SK-N-SH (cell line): ENCODE results near the gene ARF1. TPM values are rescaled to one million over a fixed set of nuclear protein-coding genes. Genes with fewer than 3 reads are reported as not detected.

ENCODE experiments used
- CTCF ChIA-PET: fragments of 300-600, 350-600 bp; formaldehyde crosslinking; extraction: SDS; loops from one replicate; lab custom pipeline; 2021; lab: Yijun Ruan, JAX
- POLR2A ChIA-PET: fragments of 350-600 bp; sonication (Branson Sonifier 250); formaldehyde crosslinking; extraction: SDS; loops from one replicate; lab custom pipeline; 2020; ENCODE audit warnings: antibody characterized with exemption, inconsistent platforms; lab: Yijun Ruan, JAX
- DNase-seq: peaks from one replicate; pipeline ENCODE4 v3.0.0; 2012
- H2AFZ ChIP-seq: fragments of 200-600 bp; sonication (generic); 2 replicates; pipeline ENCODE4 v1.8.1; 2016; ENCODE audit warnings: antibody characterized with exemption, mild to moderate bottlenecking, low read depth
- H3F3A ChIP-seq: fragments of 200-600 bp; sonication (generic); replicated peaks from 2 replicates; pipeline ENCODE3; 2016; ENCODE audit warnings: antibody characterized with exemption, mild to moderate bottlenecking; ENCODE audit not compliant: insufficient read depth
- H3K27ac ChIP-seq, 2 experiments: fragments of 200-500 bp in 1 of 2; fragments of 200-600 bp in 1 of 2; sonication (Bioruptor generic) in 1 of 2; sonication (generic), shearing (Covaris generic) in 1 of 2; 2 replicates each; pipeline versions ENCODE4 v1.5.1 to v1.6.1; 2014 to 2016; ENCODE audit warnings: low read depth in 2 of 2, inconsistent platforms in 1 of 2, low read length in 1 of 2, mild to moderate bottlenecking in 1 of 2, mixed read lengths in 1 of 2
- H3K27me3 ChIP-seq: fragments of 200-600 bp; sonication (generic), shearing (Covaris generic); 2 replicates; pipeline ENCODE4 v1.6.1; 2016; ENCODE audit warnings: mixed run types; ENCODE audit not compliant: insufficient read depth
- H3K36me3 ChIP-seq, 2 experiments: fragments of 200-500 bp in 1 of 2; fragments of 200-600 bp in 1 of 2; sonication (Bioruptor generic) in 1 of 2; sonication (generic) in 1 of 2; replicated peaks in 1 of 2; 2 replicates each; pipeline versions ENCODE3 to v1.5.1; 2014 to 2016; ENCODE audit warnings: low read length in 1 of 2, mild to moderate bottlenecking in 1 of 2; ENCODE audit not compliant: insufficient read depth in 2 of 2, control insufficient read depth in 1 of 2
- H3K4me1 ChIP-seq, 2 experiments: fragments of 200-500 bp in 1 of 2; fragments of 200-600 bp in 1 of 2; sonication (Bioruptor generic) in 1 of 2; sonication (generic), shearing (Covaris generic) in 1 of 2; 2 replicates each; pipeline versions ENCODE4 v1.5.1 to v1.6.1; 2014 to 2016; ENCODE audit warnings: low read depth in 1 of 2, low read length in 1 of 2, mixed run types in 1 of 2; ENCODE audit not compliant: insufficient read depth in 2 of 2, control insufficient read depth in 1 of 2
- H3K4me2 ChIP-seq: fragments of 200-600 bp; sonication (generic), shearing (Covaris generic); 2 replicates; pipeline ENCODE4 v1.6.1; 2017; ENCODE audit warnings: mixed run types
- H3K4me3 ChIP-seq, 2 experiments: fragments of 200-500 bp in 1 of 2; fragments of 200-600 bp in 1 of 2; sonication (Bioruptor generic) in 1 of 2; sonication (generic), shearing (Covaris generic) in 1 of 2; 2 replicates each; pipeline versions ENCODE4 v1.5.1 to v1.8.1; 2014 to 2016; ENCODE audit warnings: low read depth in 2 of 2, inconsistent platforms in 1 of 2, low read length in 1 of 2, mild to moderate bottlenecking in 1 of 2, mixed read lengths in 1 of 2, moderate library complexity in 1 of 2
- H3K79me2 ChIP-seq: fragments of 200-600 bp; sonication (generic); 2 replicates; pipeline ENCODE4 v1.8.1; 2017; ENCODE audit warnings: mild to moderate bottlenecking; ENCODE audit not compliant: insufficient read depth
- H3K9ac ChIP-seq: fragments of 200-600 bp; sonication (generic); 2 replicates; pipeline ENCODE4 v1.6.1; 2017; ENCODE audit warnings: mixed run types
- H3K9me2 ChIP-seq: fragments of 200-600 bp; sonication (generic); 2 replicates; pipeline ENCODE4 v1.6.1; 2017; ENCODE audit warnings: mixed run types
- H3K9me3 ChIP-seq: fragments of 200-600 bp; sonication (generic); 2 replicates; pipeline ENCODE4 v1.6.1; 2017; ENCODE audit warnings: mixed run types, mild to moderate bottlenecking, moderate library complexity
- H4K20me1 ChIP-seq: fragments of 200-600 bp; sonication (generic); 2 replicates; pipeline ENCODE4 v1.6.1; 2017; ENCODE audit warnings: mild to moderate bottlenecking, mixed run types; ENCODE audit not compliant: insufficient read depth
- CHD2 ChIP-seq: fragments of 150-350 bp; IDR thresholded peaks from 2 replicates; pipeline ENCODE4 v1.6.1; 2018; ENCODE audit warnings: low read length; ENCODE audit not compliant: partially characterized antibody
- EZH2phosphoT487 ChIP-seq: fragments of 200-600 bp; sonication (generic); IDR thresholded peaks from 2 replicates; pipeline ENCODE4 v1.6.1; 2017; ENCODE audit warnings: low read depth, mixed run types, mild to moderate bottlenecking, antibody characterized with exemption, moderate library complexity, borderline replicate concordance
- FOSL2 ChIP-seq: IDR thresholded peaks from 2 replicates; pipeline ENCODE4 v1.4.0; 2012; ENCODE audit warnings: low read depth, mild to moderate bottlenecking, moderate library complexity, borderline replicate concordance
- FOXJ3 ChIP-seq: sonication (generic); formaldehyde crosslinking; IDR thresholded peaks from 2 replicates; pipeline ENCODE4 v1.5.1; 2020; ENCODE audit warnings: mild to moderate bottlenecking, missing genetic modification reagents
- JUND ChIP-seq: IDR thresholded peaks from 2 replicates; pipeline ENCODE4 v1.4.0; 2012
- MXI1 ChIP-seq: IDR thresholded peaks from 2 replicates; pipeline ENCODE4 v1.6.1; 2012; ENCODE audit warnings: mild to moderate bottlenecking, low read depth, low read length, improper control_type of control experiment
- NFIC ChIP-seq: IDR thresholded peaks from 2 replicates; pipeline ENCODE4 v1.4.0; 2012; ENCODE audit warnings: borderline replicate concordance
- RCOR1 ChIP-seq: fragments of 150-350 bp; IDR thresholded peaks from 2 replicates; pipeline ENCODE4 v1.6.1; 2017; ENCODE audit warnings: antibody characterized with exemption, low read length
- SIN3A ChIP-seq: IDR thresholded peaks from 2 replicates; pipeline ENCODE4 v1.6.1; 2012; ENCODE audit warnings: low read depth, mild to moderate bottlenecking, low read length, moderate library complexity, borderline replicate concordance
- SMC3 ChIP-seq: IDR thresholded peaks from 2 replicates; pipeline ENCODE4 v1.6.1; 2012; ENCODE audit warnings: low read depth, low read length, improper control_type of control experiment
- TAF1 ChIP-seq: IDR thresholded peaks from 2 replicates; pipeline ENCODE4 v1.6.1; 2012; ENCODE audit warnings: low read depth, mild to moderate bottlenecking, low read length, moderate library complexity, borderline replicate concordance
- TCF12 ChIP-seq: IDR thresholded peaks from 2 replicates; pipeline ENCODE4 v1.4.0; 2012
- WGBS: methylation state at CpG from one replicate; pipeline ENCODE4 v1.1.6; 2017; ENCODE audit warnings: low lambda C conversion rate; 5-methylcytosine and 5-hydroxymethylcytosine counted together
- polyA plus RNA-seq, 3 experiments: library from polyadenylated mRNA; depleted of rRNA; stranded (reverse); fragments of >200 nt; gene quantifications; 2 replicates each; pipeline ENCODE4 v1.2.3, GENCODE V29; 2012
- TF ChIP-seq, protein P1 (sequence below): IDR thresholded peaks from 2 replicates; pipeline ENCODE4 v1.6.1; 2012; ENCODE audit warnings: mild to moderate bottlenecking, low read depth, low read length, moderate library complexity

Gene ARF1
- polyA plus RNA-seq, 1 of the 3 experiments (the other 2 are of a cell fraction) = 713 TPM

DNA sequence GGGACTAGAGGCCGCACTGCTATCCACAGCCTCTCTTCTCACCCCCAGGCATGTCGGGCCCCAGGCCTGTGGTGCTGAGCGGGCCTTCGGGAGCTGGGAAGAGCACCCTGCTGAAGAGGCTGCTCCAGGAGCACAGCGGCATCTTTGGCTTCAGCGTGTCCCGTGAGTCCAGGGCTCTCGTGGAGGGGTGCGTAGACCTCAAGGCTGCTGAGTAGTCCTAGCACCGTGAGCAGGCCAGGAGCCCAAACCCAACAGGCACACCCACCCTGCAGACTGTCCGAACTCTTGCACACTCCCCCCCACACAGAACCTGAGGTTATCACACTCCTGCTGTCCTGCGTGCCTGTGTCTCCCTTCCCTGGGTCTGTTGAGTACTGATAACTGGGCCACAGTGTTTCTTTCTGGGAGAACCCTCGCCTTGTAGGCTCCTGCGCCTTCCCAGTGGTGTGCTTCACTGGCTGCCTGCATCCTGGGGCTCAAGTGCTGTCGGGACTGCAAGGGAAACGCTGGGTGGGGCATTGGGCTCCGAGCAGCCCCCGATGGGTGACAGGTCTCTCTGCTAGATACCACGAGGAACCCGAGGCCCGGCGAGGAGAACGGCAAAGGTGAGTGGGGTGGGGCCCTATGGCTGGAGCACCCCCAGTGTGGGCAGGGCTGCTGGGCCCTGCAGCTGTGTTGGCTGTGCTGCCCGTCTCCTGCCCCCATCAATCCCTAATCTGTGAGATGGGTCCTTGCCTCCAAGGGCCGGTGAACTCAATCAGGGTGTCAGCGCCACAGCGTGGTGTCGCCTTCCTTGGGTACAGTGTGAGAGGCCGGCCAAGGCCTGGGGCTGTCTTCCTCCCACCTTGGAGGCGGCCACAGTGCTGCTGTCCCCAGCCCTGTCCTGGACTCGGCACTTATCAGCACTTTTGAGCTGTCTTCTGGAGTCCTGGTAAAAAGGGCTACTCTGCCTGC is 63.2 kb downstream of the ARF1 start:
- Histone ChIP-seq H3K36me3 (peaks cover 4 to 36% of the 10 kb centered on the region in 2 experiments), H3K27me3 (no peaks in the 10 kb centered on the region), H3K79me2 (peaks cover 63% of the 10 kb centered on the region), H2AFZ (no peak overlapping the region), H3K4me3 (no peak overlapping the region), H3K27ac (no peak overlapping the region), H3F3A (no peaks in the 10 kb centered on the region), H4K20me1 (peaks cover 69% of the 10 kb centered on the region), H3K9ac (no peak overlapping the region), H3K9me3 (no peaks in the 10 kb centered on the region), H3K9me2 (no peaks in the 10 kb centered on the region), H3K4me2 (no peak overlapping the region), H3K4me1 (peaks cover 23 to 34% of the 10 kb centered on the region in 2 experiments; a peak in 2 of 4 replicates)
- ChIA-PET POLR2A (no interaction called here), CTCF (interaction anchor here (5.4 kb wide), 1 partner anchor 20 kb away, joined by 24 read pairs; the partner anchor contains the start of gene IBA57)
- peak; percentile 14 for DNase-seq
- TF ChIP-seq SIN3A (no peak), FOSL2 (no peak), MXI1 (no peak), JUND (no peak), SMC3 (no peak), NFIC (no peak), FOXJ3 (no peak), RCOR1 (no peak)
- TF ChIP-seq, protein P1, sequence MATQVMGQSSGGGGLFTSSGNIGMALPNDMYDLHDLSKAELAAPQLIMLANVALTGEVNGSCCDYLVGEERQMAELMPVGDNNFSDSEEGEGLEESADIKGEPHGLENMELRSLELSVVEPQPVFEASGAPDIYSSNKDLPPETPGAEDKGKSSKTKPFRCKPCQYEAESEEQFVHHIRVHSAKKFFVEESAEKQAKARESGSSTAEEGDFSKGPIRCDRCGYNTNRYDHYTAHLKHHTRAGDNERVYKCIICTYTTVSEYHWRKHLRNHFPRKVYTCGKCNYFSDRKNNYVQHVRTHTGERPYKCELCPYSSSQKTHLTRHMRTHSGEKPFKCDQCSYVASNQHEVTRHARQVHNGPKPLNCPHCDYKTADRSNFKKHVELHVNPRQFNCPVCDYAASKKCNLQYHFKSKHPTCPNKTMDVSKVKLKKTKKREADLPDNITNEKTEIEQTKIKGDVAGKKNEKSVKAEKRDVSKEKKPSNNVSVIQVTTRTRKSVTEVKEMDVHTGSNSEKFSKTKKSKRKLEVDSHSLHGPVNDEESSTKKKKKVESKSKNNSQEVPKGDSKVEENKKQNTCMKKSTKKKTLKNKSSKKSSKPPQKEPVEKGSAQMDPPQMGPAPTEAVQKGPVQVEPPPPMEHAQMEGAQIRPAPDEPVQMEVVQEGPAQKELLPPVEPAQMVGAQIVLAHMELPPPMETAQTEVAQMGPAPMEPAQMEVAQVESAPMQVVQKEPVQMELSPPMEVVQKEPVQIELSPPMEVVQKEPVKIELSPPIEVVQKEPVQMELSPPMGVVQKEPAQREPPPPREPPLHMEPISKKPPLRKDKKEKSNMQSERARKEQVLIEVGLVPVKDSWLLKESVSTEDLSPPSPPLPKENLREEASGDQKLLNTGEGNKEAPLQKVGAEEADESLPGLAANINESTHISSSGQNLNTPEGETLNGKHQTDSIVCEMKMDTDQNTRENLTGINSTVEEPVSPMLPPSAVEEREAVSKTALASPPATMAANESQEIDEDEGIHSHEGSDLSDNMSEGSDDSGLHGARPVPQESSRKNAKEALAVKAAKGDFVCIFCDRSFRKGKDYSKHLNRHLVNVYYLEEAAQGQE = no peak
- 100% methylated on average over 4 of the region's 31 CpGs for WGBS

- H3K9me2 ChIP-seq = no peaks in the 10 kb centered on the region
- POLR2A ChIA-PET = no interaction called here
- H3K27ac ChIP-seq = no peak overlapping the region
- H3K9me3 ChIP-seq = no peaks in the 10 kb centered on the region
- no peaks in the 10 kb centered on the region for H3K27me3 ChIP-seq
- H3K79me2 ChIP-seq = peaks cover 55% of the 10 kb centered on the region
- H3K4me2 ChIP-seq = no peak overlapping the region
- no peak for TF ChIP-seq CHD2
- TF ChIP-seq FOSL2 = no peak
- no peak for TF ChIP-seq TAF1
- TF ChIP-seq, protein P1 = no peak
- TF ChIP-seq TCF12 = no peak
- TF ChIP-seq EZH2phosphoT487 = no peak
- TF ChIP-seq, all 33 proteins: peak for 0
- Histone ChIP-seq H3K36me3 (peaks cover 4 to 36% of the 10 kb centered on the region in 2 experiments), H2AFZ (no peak overlapping the region), H3K9ac (no peak overlapping the region), H3K4me1 (peaks cover 19 to 26% of the 10 kb centered on the region in 2 experiments; a peak in 2 of 4 replicates), H3F3A (no peaks in the 10 kb centered on the region), H3K4me3 (no peak overlapping the region), H4K20me1 (peaks cover 61% of the 10 kb centered on the region)
- CTCF ChIA-PET = interaction anchor here (5.4 kb wide), 1 partner anchor 19 kb away, joined by 24 read pairs; the partner anchor contains the start of gene IBA57
- 93% methylated on average over 12 of the region's 18 CpGs for WGBS
- peak; percentile 18 for DNase-seq
These were observed 64.1 kb downstream of the ARF1 start for GRCh38 chr1:228146417-228147150.
